Stomach (tissue), 9 donors: ENCODE measurements around the gene ARPP19. TPM values are rescaled to one million over a fixed set of nuclear protein-coding genes. Genes with fewer than 3 reads are reported as not detected.

Source experiments
- DNase-seq, 2 donors: peaks; one replicate each; pipeline versions ENCODE4 v3.0.0 to v3.0.0-alpha.2; 2013 to 2019
- H3K27ac ChIP-seq, 5 donors: fragments of 200-600 bp in 4 of 5; sonication (generic) in 4 of 5; one replicate each; pipeline ENCODE4 v1.5.1; 2013 to 2019; ENCODE audit warnings: mild to moderate bottlenecking in 1 of 5, moderate library complexity in 1 of 5
- H3K27me3 ChIP-seq, 3 donors: fragments of 200-600 bp; sonication (generic); one replicate each; pipeline ENCODE4 v1.5.1; 2017 to 2019; ENCODE audit warnings: mixed run types in 1 of 3
- H3K36me3 ChIP-seq, 4 donors: fragments of 200-600 bp; sonication (generic); 1 replicate in 3 of 4; 2 replicates in 1 of 4; pipeline ENCODE4 v1.5.1; 2016 to 2019
- H3K4me1 ChIP-seq, 4 donors: fragments of 200-600 bp; sonication (generic); one replicate each; pipeline ENCODE4 v1.5.1; 2016 to 2019
- H3K4me3 ChIP-seq, 4 donors: fragments of 200-600 bp; sonication (generic) in 3 of 4; one replicate each; pipeline ENCODE4 v1.5.1; 2016 to 2019; ENCODE audit warnings: mild to moderate bottlenecking in 1 of 4
- H3K9me3 ChIP-seq, 4 donors: fragments of 200-600 bp; sonication (generic); one replicate each; pipeline ENCODE4 v1.5.1; 2016 to 2019
- EP300 ChIP-seq: sonication (generic); formaldehyde crosslinking; IDR thresholded peaks from one replicate; pipeline ENCODE4 v1.6.1; 2017; ENCODE audit warnings: antibody characterized with exemption
- POLR2A ChIP-seq, 4 donors: fragments of 450-650 bp; IDR thresholded peaks; one replicate each; pipeline ENCODE4 v1.6.1; 2016; ENCODE audit warnings: antibody characterized with exemption in 4 of 4, control low read depth in 2 of 4, mild to moderate bottlenecking in 1 of 4, moderate library complexity in 1 of 4
- POLR2AphosphoS5 ChIP-seq, 3 donors: sonication (generic); formaldehyde crosslinking; IDR thresholded peaks; one replicate each; pipeline ENCODE4 v1.6.1; 2016; ENCODE audit warnings: antibody characterized with exemption in 3 of 3
- intact Hi-C: fragments of 100-400 bp; cut with DNase I; formaldehyde crosslinking; loops from one replicate; pipeline ENCODE4 v1.15.1; 2023; ENCODE audit warnings: low total_unique reads
- polyA plus RNA-seq, 3 donors: library from polyadenylated mRNA; stranded (reverse); fragments of 200-250 nt; gene quantifications; one replicate each; pipeline ENCODE4 v1.2.3, GENCODE V29; 2013
- total RNA-seq, 5 donors: library from RNA; depleted of rRNA; stranded (reverse); fragments of >200 nt; gene quantifications; one replicate each; pipeline versions ENCODE4 v1.1.0 to v1.2.3, GENCODE V29; 2014 to 2016
- TF ChIP-seq, protein P1 (sequence below), 7 experiments: fragments of 450-650 bp in 4 of 7; fragments of 200-600 bp in 3 of 7; sonication (generic) in 3 of 7; IDR thresholded peaks; one replicate each; pipeline ENCODE4 v1.5.1; 2016 to 2019; ENCODE audit warnings: antibody characterized with exemption in 7 of 7, control low read depth in 2 of 7, mild to moderate bottlenecking in 1 of 7
- donor health status: healthy with polysubstance abuse.
- donor health status: Bipolar disorder and iron deficiency.
- donor health status: healthy.

ARPP19 gene
- total and polyA plus RNA-seq, 8 donors, result 8.4 to 263 (median 63.2) TPM

DNA sequence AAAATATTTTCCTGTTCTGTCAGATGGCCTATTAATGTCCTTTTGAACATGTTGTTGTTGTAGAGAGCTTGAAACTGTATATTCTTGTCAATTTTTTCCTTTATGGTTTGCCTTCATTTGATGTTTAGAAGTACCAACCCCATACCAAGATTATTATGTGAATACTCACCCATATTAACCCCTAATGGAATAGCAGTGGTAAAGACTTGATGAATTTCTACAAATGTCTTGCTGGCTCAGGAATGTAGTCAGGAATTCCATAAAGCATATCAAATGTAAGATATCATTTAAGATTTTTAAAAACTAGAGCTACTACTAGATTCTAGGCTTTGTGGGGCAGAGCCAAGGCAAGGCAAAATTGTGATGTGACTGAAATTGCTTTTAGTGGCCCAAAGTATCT lies 70.1 kb downstream of the ARPP19 start:
- H3K27me3 ChIP-seq, result no peaks in the 10 kb centered on the region
- no peak for TF ChIP-seq POLR2AphosphoS5 (IDR thresholded peaks at IDR 0.05)
- TF ChIP-seq EP300, result no peak
- TF ChIP-seq, protein P1, sequence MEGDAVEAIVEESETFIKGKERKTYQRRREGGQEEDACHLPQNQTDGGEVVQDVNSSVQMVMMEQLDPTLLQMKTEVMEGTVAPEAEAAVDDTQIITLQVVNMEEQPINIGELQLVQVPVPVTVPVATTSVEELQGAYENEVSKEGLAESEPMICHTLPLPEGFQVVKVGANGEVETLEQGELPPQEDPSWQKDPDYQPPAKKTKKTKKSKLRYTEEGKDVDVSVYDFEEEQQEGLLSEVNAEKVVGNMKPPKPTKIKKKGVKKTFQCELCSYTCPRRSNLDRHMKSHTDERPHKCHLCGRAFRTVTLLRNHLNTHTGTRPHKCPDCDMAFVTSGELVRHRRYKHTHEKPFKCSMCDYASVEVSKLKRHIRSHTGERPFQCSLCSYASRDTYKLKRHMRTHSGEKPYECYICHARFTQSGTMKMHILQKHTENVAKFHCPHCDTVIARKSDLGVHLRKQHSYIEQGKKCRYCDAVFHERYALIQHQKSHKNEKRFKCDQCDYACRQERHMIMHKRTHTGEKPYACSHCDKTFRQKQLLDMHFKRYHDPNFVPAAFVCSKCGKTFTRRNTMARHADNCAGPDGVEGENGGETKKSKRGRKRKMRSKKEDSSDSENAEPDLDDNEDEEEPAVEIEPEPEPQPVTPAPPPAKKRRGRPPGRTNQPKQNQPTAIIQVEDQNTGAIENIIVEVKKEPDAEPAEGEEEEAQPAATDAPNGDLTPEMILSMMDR (IDR thresholded peaks at IDR 0.05), result no peak
- TF ChIP-seq POLR2A (IDR thresholded peaks at IDR 0.05), result no peak

More for the DNA sequence above, 70.1 kb downstream of the ARPP19 start:
- H3K4me1 ChIP-seq, result peaks cover 0 to 12% (median 0%) of the 10 kb centered on the region in 4 donors
- H3K9me3 ChIP-seq, result no peaks in the 10 kb centered on the region
- no peak overlapping the region for H3K4me3 ChIP-seq
- H3K27ac ChIP-seq, result no peak overlapping the region
- intact Hi-C loops, result no loop called here
- H3K36me3 ChIP-seq, result no peaks in the 10 kb centered on the region
- DNase-seq, result no peak

Other genes starting within 250 kb of the ARPP19 start
- gene MYO5A, start 40.1 kb downstream of the ARPP19 start, total RNA-seq, result 10 to 100 TPM in 4 of 5 donors, 1 to 10 TPM in 1; 1.2 to 26.2 (median 20.6) TPM
- 10 to 100 TPM in 1 of 3 donors, 1 to 10 TPM in 2; 2.1 to 10.1 (median 6.4) TPM for gene MYO5A, start 40.1 kb downstream of the ARPP19 start, polyA plus RNA-seq
- gene ATOSA, start 110.4 kb upstream of the ARPP19 start, total RNA-seq, result 100 to 1,000 TPM in 2 of 5 donors, 10 to 100 TPM in 3; 46.1 to 206 (median 93.5) TPM
- 10 to 100 TPM; 19.4 to 31.4 (median 23.7) TPM for gene ATOSA, start 110.4 kb upstream of the ARPP19 start, polyA plus RNA-seq
- 1 to 10 TPM in 1 of 5 donors, under 1 TPM in 1, not detected in 3; 0.18 to 1.2 TPM for gene ONECUT1, start 221.3 kb upstream of the ARPP19 start, total RNA-seq
- not detected for gene ONECUT1, start 221.3 kb upstream of the ARPP19 start, polyA plus RNA-seq